CD1c-positive myeloid dendritic cell (primary cell): ENCODE measurements around the gene SESN1.

Experiments used
- DNase-seq: peaks from one replicate; pipeline ENCODE4 v3.0.0-alpha.2; 2016; ENCODE audit errors: extremely low spot score

Gene SESN1

GRCh38 chr6:109029313-109029712 lies 65.3 kb downstream of the SESN1 start:
- DNase-seq = no peak

- DNase-seq = no peak
Observed at GRCh38 chr6:109028439-109028838, 66.2 kb downstream of the SESN1 start.

- no peak for DNase-seq
Observed at GRCh38 chr6:109027964-109028363, 66.7 kb downstream of the SESN1 start.

GRCh38 chr6:109025639-109026038 lies 69.0 kb downstream of the SESN1 start:
- no peak for DNase-seq

GRCh38 chr6:109024784-109025183 lies 69.9 kb downstream of the SESN1 start:
- no peak for DNase-seq

GRCh38 chr6:109024368-109024767 lies 70.3 kb downstream of the SESN1 start:
- no peak for DNase-seq

- no peak for DNase-seq
Observed at GRCh38 chr6:109023356-109023925, 71.2 kb downstream of the SESN1 start.

GRCh38 chr6:109021870-109022269 lies 72.8 kb downstream of the SESN1 start:
- DNase-seq = no peak

- no peak for DNase-seq
Observed at GRCh38 chr6:109019911-109020310, 74.7 kb downstream of the SESN1 start.

GRCh38 chr6:109015176-109015575 lies 79.5 kb downstream of the SESN1 start:
- no peak for DNase-seq

GRCh38 chr6:109014606-109015005 lies 80.0 kb downstream of the SESN1 start:
- DNase-seq = no peak

- peak; percentile 64 for DNase-seq
Observed at GRCh38 chr6:109013656-109014305, 80.9 kb downstream of the SESN1 start.

- DNase-seq = no peak
Observed at GRCh38 chr6:109010705-109011102, 83.9 kb downstream of the SESN1 start.

GRCh38 chr6:109009962-109010704 lies 84.5 kb downstream of the SESN1 start:
- DNase-seq = peak; percentile 16

- peak; percentile 97 for DNase-seq
Observed at GRCh38 chr6:109009236-109009961, 85.2 kb downstream of the SESN1 start.

GRCh38 chr6:109008537-109009235 lies 86.0 kb downstream of the SESN1 start:
- DNase-seq = peak; percentile 62

- no peak for DNase-seq
Observed at GRCh38 chr6:109008054-109008453, 86.6 kb downstream of the SESN1 start.

GRCh38 chr6:109007521-109007920 lies 87.1 kb downstream of the SESN1 start:
- DNase-seq = no peak

- DNase-seq = no peak
Observed at GRCh38 chr6:109006818-109007217, 87.8 kb downstream of the SESN1 start.

GRCh38 chr6:109002882-109003281 lies 91.8 kb downstream of the SESN1 start:
- DNase-seq = peak; percentile 23

- no peak for DNase-seq
Observed at GRCh38 chr6:109002051-109002697, 92.5 kb downstream of the SESN1 start.
